H1 (cell line): Measurements from ENCODE around the gene RIT2. TPM values are rescaled to one million over a fixed set of nuclear protein-coding genes. Genes with fewer than 3 reads are reported as not detected.

Experiments
- CTCF ChIA-PET: fragments of 300-600 bp; sonication (Branson Sonifier 250); formaldehyde crosslinking; loops from one replicate; lab custom pipeline; 2021; ENCODE audit not compliant: partially characterized antibody; lab: Charles Lee
- POLR2A ChIA-PET: fragments of 300-600 bp; sonication (Branson Sonifier 250); formaldehyde crosslinking; loops from one replicate; lab custom pipeline; 2021; ENCODE audit warnings: inconsistent platforms; ENCODE audit not compliant: partially characterized antibody; lab: Charles Lee
- DNase-seq, 2 experiments: peaks; one replicate each; pipeline versions ENCODE4 v3.0.0 to v3.0.0-alpha.2; 2010 to 2022; ENCODE audit warnings: low spot score in 2 of 2, low read depth in 1 of 2, mixed read lengths in 1 of 2
- FAIRE-seq: peaks from 2 replicates; lab custom pipeline; 2011; peaks lifted over from hg19 to GRCh38; lab: Jason Lieb, UNC
- H2AFZ ChIP-seq: 2 replicates; pipeline ENCODE4 v1.8.1; 2012; ENCODE audit warnings: low read length, inconsistent platforms
- H2AK5ac ChIP-seq: 2 replicates; pipeline ENCODE4 v1.6.1; 2013; ENCODE audit warnings: low read depth, low read length
- H2BK120ac ChIP-seq: replicated peaks from 2 replicates; pipeline ENCODE3; 2013; ENCODE audit warnings: low read depth, low read length, inconsistent platforms
- H2BK12ac ChIP-seq: 2 replicates; pipeline ENCODE4 v1.6.1; 2013; ENCODE audit warnings: low read depth, low read length
- H2BK15ac ChIP-seq: 2 replicates; pipeline ENCODE4 v1.6.1; 2013; ENCODE audit warnings: low read length
- H2BK20ac ChIP-seq: 2 replicates; pipeline ENCODE4 v1.6.1; 2013; ENCODE audit warnings: low read length
- H2BK5ac ChIP-seq: 2 replicates; pipeline ENCODE4 v1.6.1; 2013; ENCODE audit warnings: low read depth, low read length
- H3K14ac ChIP-seq: 2 replicates; pipeline ENCODE4 v1.6.1; 2013; ENCODE audit warnings: inconsistent platforms; ENCODE audit not compliant: insufficient read length
- H3K18ac ChIP-seq: 2 replicates; pipeline ENCODE4 v1.6.1; 2013; ENCODE audit warnings: low read length; ENCODE audit errors: extremely low read depth
- H3K23ac ChIP-seq: 2 replicates; pipeline ENCODE4 v1.6.1; 2013; ENCODE audit warnings: inconsistent platforms; ENCODE audit not compliant: insufficient read length
- H3K23me2 ChIP-seq: 2 replicates; pipeline ENCODE4 v1.6.1; 2013; ENCODE audit warnings: low read depth, low read length
- H3K27ac ChIP-seq: 2 replicates; pipeline ENCODE4 v1.6.1; 2011; ENCODE audit warnings: low read depth, low read length, inconsistent platforms
- H3K27me3 ChIP-seq, 4 experiments: replicated peaks in 1 of 4; 1 replicate in 1 of 4; 2 replicates in 3 of 4; pipeline versions ENCODE4 v1.6.1 to v1.8.1; 2011 to 2013; ENCODE audit warnings: low read length in 3 of 4, mild to moderate bottlenecking in 3 of 4, inconsistent platforms in 2 of 4, mixed read lengths in 2 of 4, moderate library complexity in 1 of 4; ENCODE audit not compliant: control insufficient read depth in 3 of 4, insufficient read depth in 3 of 4; ENCODE audit errors: extremely low read depth in 1 of 4
- H3K36me3 ChIP-seq, 4 experiments: 2 replicates each; pipeline versions ENCODE4 v1.6.1 to v1.8.1; 2011 to 2013; ENCODE audit warnings: mild to moderate bottlenecking in 4 of 4, low read length in 3 of 4, moderate library complexity in 2 of 4, control low read depth in 1 of 4, inconsistent platforms in 1 of 4; ENCODE audit not compliant: insufficient read depth in 4 of 4, control insufficient read depth in 2 of 4
- H3K4ac ChIP-seq: replicated peaks from 2 replicates; pipeline ENCODE3; 2013; ENCODE audit warnings: low read length, low read depth, mixed read lengths, inconsistent platforms; ENCODE audit not compliant: insufficient read length
- H3K4me1 ChIP-seq, 4 experiments: replicated peaks in 1 of 4; 1 replicate in 1 of 4; 2 replicates in 3 of 4; pipeline versions ENCODE4 v1.6.1 to v1.8.1; 2011 to 2013; ENCODE audit warnings: low read length in 3 of 4, inconsistent platforms in 2 of 4, mixed read lengths in 1 of 4; ENCODE audit not compliant: insufficient read depth in 4 of 4, control insufficient read depth in 3 of 4
- H3K4me2 ChIP-seq, 2 experiments: 2 replicates each; pipeline versions ENCODE4 v1.6.1 to v1.8.1; 2011 to 2013; ENCODE audit warnings: low read depth in 2 of 2, low read length in 2 of 2, control low read depth in 1 of 2, inconsistent platforms in 1 of 2, mild to moderate bottlenecking in 1 of 2; ENCODE audit not compliant: insufficient read depth in 1 of 2
- H3K4me3 ChIP-seq, 4 experiments: fragments of 200-600, 300-600 bp in 1 of 4; sonication (generic), shearing (Covaris generic), sonication (Bioruptor Twin) in 1 of 4; 2 replicates each; pipeline versions ENCODE4 v1.5.1 to v1.8.1; 2011 to 2016; ENCODE audit warnings: low read length in 4 of 4, low read depth in 3 of 4, control low read depth in 2 of 4, inconsistent platforms in 2 of 4, mild to moderate bottlenecking in 2 of 4, mixed read lengths in 1 of 4, moderate library complexity in 1 of 4; ENCODE audit not compliant: insufficient read depth in 2 of 4; ENCODE audit errors: extremely low read depth in 1 of 4
- H3K56ac ChIP-seq: replicated peaks from 2 replicates; pipeline ENCODE3; 2013; ENCODE audit warnings: low read depth, mild to moderate bottlenecking, mixed read lengths, low read length, inconsistent platforms; ENCODE audit not compliant: insufficient read length
- H3K79me1 ChIP-seq: 2 replicates; pipeline ENCODE4 v1.6.1; 2013; ENCODE audit warnings: low read depth, low read length, control low read depth
- H3K79me2 ChIP-seq, 2 experiments: 2 replicates each; pipeline versions ENCODE4 v1.6.1 to v1.8.1; 2012 to 2013; ENCODE audit warnings: low read length in 2 of 2, mild to moderate bottlenecking in 2 of 2, inconsistent platforms in 1 of 2; ENCODE audit not compliant: insufficient read depth in 2 of 2, control insufficient read depth in 1 of 2
- H3K9ac ChIP-seq, 4 experiments: replicated peaks in 1 of 4; 1 replicate in 1 of 4; 2 replicates in 3 of 4; pipeline versions ENCODE4 v1.6.1 to v1.8.1; 2011 to 2013; ENCODE audit warnings: low read depth in 3 of 4, low read length in 3 of 4, control low read depth in 2 of 4, mild to moderate bottlenecking in 2 of 4, moderate library complexity in 2 of 4, inconsistent platforms in 1 of 4; ENCODE audit errors: extremely low read depth in 1 of 4
- H3K9me3 ChIP-seq, 2 experiments: 2 replicates each; pipeline versions ENCODE4 v1.6.1 to v1.8.1; 2012 to 2013; ENCODE audit warnings: mild to moderate bottlenecking in 2 of 2, moderate library complexity in 2 of 2, control low read depth in 1 of 2, inconsistent platforms in 1 of 2, low read depth in 1 of 2, low read length in 1 of 2, mixed read lengths in 1 of 2; ENCODE audit not compliant: insufficient read depth in 2 of 2
- H4K20me1 ChIP-seq, 2 experiments: replicated peaks in 1 of 2; 2 replicates each; pipeline versions ENCODE3 to v1.8.1; 2011 to 2013; ENCODE audit warnings: inconsistent platforms in 2 of 2, low read length in 2 of 2, mild to moderate bottlenecking in 1 of 2; ENCODE audit not compliant: insufficient read depth in 2 of 2, control insufficient read depth in 1 of 2
- H4K5ac ChIP-seq: 2 replicates; pipeline ENCODE4 v1.6.1; 2013; ENCODE audit warnings: low read length, low read depth, mixed read lengths, inconsistent platforms; ENCODE audit not compliant: insufficient read length
- H4K8ac ChIP-seq: 2 replicates; pipeline ENCODE4 v1.8.0; 2013; ENCODE audit warnings: mild to moderate bottlenecking, moderate library complexity, low read length, inconsistent platforms; ENCODE audit not compliant: insufficient read depth; ENCODE audit errors: extremely low read depth
- H4K91ac ChIP-seq: replicated peaks from 2 replicates; pipeline ENCODE3; 2013; ENCODE audit warnings: low read length, mixed read lengths, inconsistent platforms; ENCODE audit not compliant: insufficient read length
- CREB1 ChIP-seq: IDR thresholded peaks from 2 replicates; pipeline ENCODE4 v1.6.1; 2012; ENCODE audit warnings: inconsistent platforms
- GTF2F1 ChIP-seq: IDR thresholded peaks from 2 replicates; pipeline ENCODE4 v1.6.1; 2012; ENCODE audit warnings: low read depth, low read length, improper control_type of control experiment, borderline replicate concordance
- RNF2 ChIP-seq: fragments of 200-900, 300-1000 bp; sonication (generic); IDR thresholded peaks from 2 replicates; pipeline ENCODE4 v1.7.1; 2016; ENCODE audit warnings: borderline replicate concordance, low read depth, mild to moderate bottlenecking, antibody characterized with exemption, low read length; ENCODE audit not compliant: poor library complexity, severe bottlenecking; ENCODE audit errors: missing control alignments
- RXRA ChIP-seq: IDR thresholded peaks from 2 replicates; pipeline ENCODE4 v1.6.1; 2011; ENCODE audit warnings: low read depth, mild to moderate bottlenecking, low read length, moderate library complexity; ENCODE audit not compliant: insufficient read depth
- SIN3A ChIP-seq, 2 experiments: IDR thresholded peaks in 1 of 2; conservative IDR thresholded peaks in 1 of 2; 2 replicates each; pipeline ENCODE4 v1.6.1; 2011 to 2012; ENCODE audit warnings: low read length in 2 of 2, improper control_type of control experiment in 1 of 2, low read depth in 1 of 2, mild to moderate bottlenecking in 1 of 2
- TAF1 ChIP-seq: IDR thresholded peaks from 2 replicates; pipeline ENCODE4 v1.6.1; 2011; ENCODE audit warnings: mild to moderate bottlenecking, low read depth, low read length
- WGBS, 2 experiments: shearing (Covaris generic) in 1 of 2; methylation state at CpG; one replicate each; pipeline versions ENCODE4 v1.1.6 to v1.1.7; 2013 to 2015; ENCODE audit warnings: low lambda C conversion rate in 2 of 2, mixed read lengths in 2 of 2, inconsistent platforms in 1 of 2, low coverage in 1 of 2, missing lambda C conversion rate in 1 of 2; ENCODE audit not compliant: insufficient replicate concordance in 2 of 2, insufficient coverage in 1 of 2, insufficient read length in 1 of 2; ENCODE audit errors: extremely low coverage in 1 of 2, missing lambda C conversion rate in 1 of 2; 5-methylcytosine and 5-hydroxymethylcytosine counted together
- polyA plus RNA-seq, 7 experiments: library from polyadenylated mRNA; depleted of rRNA in 3 of 7; stranded (reverse) in 5 of 7; unstranded in 2 of 7; fragments of >200 nt in 5 of 7; fragments of 200-250 nt in 2 of 7; gene quantifications; 1 replicate in 5 of 7; 2 replicates in 1 of 7; 4 replicates in 1 of 7; pipeline versions ENCODE4 v1.2.1 to v1.2.3, GENCODE V29; 2011 to 2013; ENCODE audit warnings: missing spikeins in 2 of 7, mixed read lengths in 2 of 7
- total RNA-seq: library from RNA; stranded (reverse); fragmentation: NEBNext Ultra II Directional; extraction: Animal tissue kit (Norgen Biotek cat#: 25700); gene quantifications from 2 replicates; pipeline ENCODE4 v1.2.1, GENCODE V29; 2021

Gene RIT2
- total and polyA plus RNA-seq, 2 of the 8 experiments (the other 6 are each of a cell fraction or from before 2014, with no cell fraction given), result 0.67 to 3.2 TPM

DNA sequence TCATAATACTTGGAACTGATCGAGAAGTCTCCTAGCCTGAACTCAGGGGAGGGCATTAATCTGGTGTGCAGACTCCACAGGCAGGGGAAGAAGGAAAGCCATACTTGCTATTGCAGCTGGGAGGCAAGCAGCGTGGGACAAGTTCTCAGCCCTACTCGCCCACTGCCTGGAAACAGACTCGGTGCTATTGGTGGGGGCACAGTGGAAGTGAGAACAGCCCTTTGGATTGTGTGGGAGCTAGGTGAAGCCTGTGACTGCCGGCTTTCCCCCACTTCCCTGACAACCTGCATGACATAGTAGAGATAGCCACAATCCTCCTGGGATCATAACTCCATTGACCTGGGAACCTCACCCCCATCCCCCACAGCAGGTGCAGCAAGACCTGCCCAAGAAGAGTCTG lies 301.3 kb downstream of the RIT2 start:
- H3K27me3 ChIP-seq, result no peaks in the 10 kb centered on the region
- no peaks in the 10 kb centered on the region for H3K79me2 ChIP-seq
- CTCF ChIA-PET, result interaction anchor here (0.9 to 1.5 kb wide), 2 partner anchors 32 to 218 kb away, joined by 3 read pairs; no protein-coding TSS in a partner anchor
- H2BK5ac ChIP-seq, result no peak overlapping the region
- no peak overlapping the region for H3K27ac ChIP-seq
- no peak for FAIRE-seq
- H3K4me1 ChIP-seq, result peaks cover 0 to 10% (median 3%) of the 10 kb centered on the region in 4 experiments; a peak in 2 of 7 replicates
- WGBS, 2 experiments, result 86% methylated on average over 5 of the region's 5 CpGs; no CpG with 5 or more reads in 1 of the 2 experiments
- POLR2A ChIA-PET, result no interaction called here
- no peak overlapping the region for H3K4ac ChIP-seq
- peak overlapping the region; percentile 28; the same call in 1 of the 2 replicates for H3K18ac ChIP-seq
- H3K23me2 ChIP-seq, result no peaks in the 10 kb centered on the region
- no peak overlapping the region for H4K8ac ChIP-seq
- no peak overlapping the region for H3K56ac ChIP-seq
- no peak overlapping the region for H3K4me2 ChIP-seq
- H4K20me1 ChIP-seq, result no peaks in the 10 kb centered on the region
- H3K36me3 ChIP-seq, result no peaks in the 10 kb centered on the region
- no peak overlapping the region for H3K4me3 ChIP-seq
- no peak overlapping the region for H2AK5ac ChIP-seq
- H2BK120ac ChIP-seq, result no peak overlapping the region
- no peak overlapping the region; the same call in 1 of the 2 replicates for H2AFZ ChIP-seq
- no peak overlapping the region for H2BK12ac ChIP-seq
- no peak overlapping the region for H2BK15ac ChIP-seq
- H3K9me3 ChIP-seq, result no peaks in the 10 kb centered on the region
- no peak overlapping the region for H3K9ac ChIP-seq
- TF ChIP-seq SIN3A (conservative IDR thresholded peaks at IDR 0.05 in 1 of 2, IDR thresholded peaks at IDR 0.05 in 1 of 2; ENCODE audit: low read depth in 1 of 2, low read length in 2 of 2) (no peak), CREB1 (no peak), GTF2F1 (no peak), RXRA (no peak), RNF2 (no peak), TAF1 (no peak)
- TF ChIP-seq, all 59 proteins: peak for 0
- Histone ChIP-seq H3K14ac (no peak overlapping the region), H3K23ac (no peak overlapping the region), H3K79me1 (no peaks in the 10 kb centered on the region), H2BK20ac (no peak overlapping the region), H4K91ac (no peak overlapping the region), H4K5ac (no peak overlapping the region)
- DNase-seq, result no peak
